ENCODE results near the gene SARM1. TPM values are rescaled to one million over a fixed set of nuclear protein-coding genes. Genes with fewer than 3 reads are reported as not detected.

SARM1 gene
- polyA plus RNA-seq, 3 donors: 0.78 to 7.1 (median 0.90) TPM

- no peaks in the 10 kb centered on the region for H3K9me3 ChIP-seq (replicated peaks in 1 of 2; ENCODE audit: control insufficient read depth in 1 of 2, insufficient read depth in 1 of 2, low read length in 2 of 2)
- no peak for DNase-seq
- Mint-ChIP-seq H3K27ac (peak overlapping the region in 4 of 7 donors; percentile 6 to 73 (median 44)), H3K36me3 (peaks cover 39 to 55% of the 10 kb centered on the region in 2 donors), H3K4me1 (peaks cover 22% of the 10 kb centered on the region), H3K9me3 (no peaks in the 10 kb centered on the region), H3K27me3 (ENCODE audit: low read depth in 3 of 3) (peaks cover 2% of the 10 kb centered on the region in 3 donors), H3K4me3 (no peak overlapping the region)
- TF ChIP-seq, protein P1, sequence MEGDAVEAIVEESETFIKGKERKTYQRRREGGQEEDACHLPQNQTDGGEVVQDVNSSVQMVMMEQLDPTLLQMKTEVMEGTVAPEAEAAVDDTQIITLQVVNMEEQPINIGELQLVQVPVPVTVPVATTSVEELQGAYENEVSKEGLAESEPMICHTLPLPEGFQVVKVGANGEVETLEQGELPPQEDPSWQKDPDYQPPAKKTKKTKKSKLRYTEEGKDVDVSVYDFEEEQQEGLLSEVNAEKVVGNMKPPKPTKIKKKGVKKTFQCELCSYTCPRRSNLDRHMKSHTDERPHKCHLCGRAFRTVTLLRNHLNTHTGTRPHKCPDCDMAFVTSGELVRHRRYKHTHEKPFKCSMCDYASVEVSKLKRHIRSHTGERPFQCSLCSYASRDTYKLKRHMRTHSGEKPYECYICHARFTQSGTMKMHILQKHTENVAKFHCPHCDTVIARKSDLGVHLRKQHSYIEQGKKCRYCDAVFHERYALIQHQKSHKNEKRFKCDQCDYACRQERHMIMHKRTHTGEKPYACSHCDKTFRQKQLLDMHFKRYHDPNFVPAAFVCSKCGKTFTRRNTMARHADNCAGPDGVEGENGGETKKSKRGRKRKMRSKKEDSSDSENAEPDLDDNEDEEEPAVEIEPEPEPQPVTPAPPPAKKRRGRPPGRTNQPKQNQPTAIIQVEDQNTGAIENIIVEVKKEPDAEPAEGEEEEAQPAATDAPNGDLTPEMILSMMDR (IDR thresholded peaks at IDR 0.05): no peak
- H3K79me2 ChIP-seq (ENCODE audit: insufficient read depth, low read length): no peaks in the 10 kb centered on the region
- H3K36me3 ChIP-seq (replicated peaks in 1 of 2; ENCODE audit: control insufficient read depth in 1 of 2, insufficient read depth in 2 of 2, low read length in 2 of 2): peaks cover 8 to 56% of the 10 kb centered on the region in 2 donors
- H3K27ac ChIP-seq (ENCODE audit: low read depth in 1 of 2, low read length in 2 of 2): no peak overlapping the region
- H3K9ac ChIP-seq (ENCODE audit: insufficient read depth, low read length, poor library complexity, severe bottlenecking): no peak overlapping the region
- 70% methylated on average over 4 of the region's 6 CpGs for WGBS (ENCODE audit: insufficient coverage)
- H3K4me1 ChIP-seq (ENCODE audit: control insufficient read depth in 1 of 2, insufficient read depth in 2 of 2, low read length in 2 of 2): peaks cover 8 to 17% of the 10 kb centered on the region in 2 donors
- H4K20me1 ChIP-seq (ENCODE audit: insufficient read depth, low read length): no peaks in the 10 kb centered on the region
- no peak overlapping the region for H3K4me3 ChIP-seq (replicated peaks in 1 of 3; ENCODE audit: low read depth in 2 of 3, low read length in 3 of 3)
- intact Hi-C loops (cut with micrococcal nuclease): no loop called here
- H3K4me2 ChIP-seq (replicated peaks; ENCODE audit: extremely low read depth, low read length, poor library complexity, severe bottlenecking): no peak overlapping the region
- H2AFZ ChIP-seq (ENCODE audit: insufficient read depth, low read depth, low read length, poor library complexity, severe bottlenecking): no peak overlapping the region
- H3K27me3 ChIP-seq (ENCODE audit: control insufficient read depth in 2 of 2, insufficient read depth in 2 of 2, low read length in 2 of 2): no peaks in the 10 kb centered on the region
Observed at GRCh38 chr17:28398280-28398981, 26.9 kb downstream of the SARM1 start.

DNA sequence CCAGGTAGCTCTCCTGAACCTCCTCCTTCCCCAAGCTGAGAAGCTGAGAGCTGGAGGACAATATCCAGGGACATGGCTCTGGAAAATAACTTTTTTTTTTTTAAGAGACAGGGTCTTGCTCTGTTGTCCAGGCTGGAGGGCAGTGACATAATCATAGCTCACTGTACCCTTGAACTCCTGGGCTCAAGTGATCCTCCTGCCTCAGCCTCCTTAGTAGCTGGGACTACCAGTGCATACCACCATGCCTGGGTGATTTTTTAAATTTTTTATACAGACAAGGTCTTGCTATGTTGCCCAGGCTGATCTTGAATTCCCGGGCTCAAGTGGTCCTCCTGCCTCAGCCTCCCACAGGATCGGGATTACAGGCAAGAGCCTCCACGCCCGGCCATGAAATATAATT is 28.3 kb downstream of the SARM1 start:
- Histone ChIP-seq H3K4me2 (replicated peaks; ENCODE audit: extremely low read depth, low read length, poor library complexity, severe bottlenecking) (no peak overlapping the region), H4K20me1 (ENCODE audit: insufficient read depth, low read length) (no peaks in the 10 kb centered on the region), H3K79me2 (ENCODE audit: insufficient read depth, low read length) (no peaks in the 10 kb centered on the region), H3K4me1 (ENCODE audit: control insufficient read depth in 1 of 2, insufficient read depth in 2 of 2, low read length in 2 of 2) (peaks cover 21 to 31% of the 10 kb centered on the region in 2 donors), H3K4me3 (replicated peaks in 1 of 3; ENCODE audit: low read depth in 2 of 3, low read length in 3 of 3) (no peak overlapping the region), H3K9me3 (replicated peaks in 1 of 2; ENCODE audit: control insufficient read depth in 1 of 2, insufficient read depth in 1 of 2, low read length in 2 of 2) (no peaks in the 10 kb centered on the region), H3K36me3 (replicated peaks in 1 of 2; ENCODE audit: control insufficient read depth in 1 of 2, insufficient read depth in 2 of 2, low read length in 2 of 2) (peaks cover 8 to 45% of the 10 kb centered on the region in 2 donors), H3K27ac (ENCODE audit: low read depth in 1 of 2, low read length in 2 of 2) (no peak overlapping the region), H3K27me3 (ENCODE audit: control insufficient read depth in 2 of 2, insufficient read depth in 2 of 2, low read length in 2 of 2) (no peaks in the 10 kb centered on the region), H2AFZ (ENCODE audit: insufficient read depth, low read depth, low read length, poor library complexity, severe bottlenecking) (no peak overlapping the region), H3K9ac (ENCODE audit: insufficient read depth, low read length, poor library complexity, severe bottlenecking) (no peak overlapping the region)
- H3K36me3 Mint-ChIP-seq: peaks cover 28 to 52% of the 10 kb centered on the region in 2 donors
- TF ChIP-seq, protein P1 (IDR thresholded peaks at IDR 0.05): no peak
- intact Hi-C loops (cut with micrococcal nuclease): no loop called here
- H3K27me3 Mint-ChIP-seq (ENCODE audit: low read depth in 3 of 3): peaks cover 2% of the 10 kb centered on the region in 3 donors
- H3K27ac Mint-ChIP-seq: no peak overlapping the region
- H3K4me3 Mint-ChIP-seq: no peak overlapping the region
- H3K4me1 Mint-ChIP-seq: peaks cover 36% of the 10 kb centered on the region
- H3K9me3 Mint-ChIP-seq: no peaks in the 10 kb centered on the region
- no peak for DNase-seq
- WGBS (ENCODE audit: insufficient coverage): no CpG with 5 or more reads among the region's 4 CpGs

All from CD14-positive monocyte (primary cell).